ENCODE results near the gene ANKS6.
A peak's percentile ranks its signal among the peaks of the same experiment; 100 is the strongest.

Gene ANKS6

DNA sequence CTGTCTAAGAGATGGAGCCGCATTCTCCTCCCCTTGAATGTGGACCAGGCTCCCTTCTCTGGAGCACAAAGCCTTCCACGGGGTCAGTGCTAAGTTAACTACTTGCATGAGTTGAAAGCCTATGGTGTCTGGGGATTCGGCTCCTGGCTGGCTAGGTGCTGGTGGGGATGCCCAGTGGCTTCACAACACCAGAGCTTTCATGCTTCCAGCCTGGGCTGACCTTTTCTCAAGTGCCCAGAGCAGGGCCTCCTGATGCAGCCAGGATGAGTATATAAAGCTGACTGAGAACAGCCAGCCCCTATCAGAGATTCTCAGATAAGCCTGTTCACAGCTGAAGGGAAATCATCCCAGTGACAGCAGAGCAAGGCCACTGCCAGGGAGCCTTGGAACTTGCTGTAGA lies 22.9 kb upstream of the ANKS6 start:
- no peak for DNase-seq
- intact Hi-C loops (cut with DNase I) = no loop called here

- intact Hi-C loops (cut with DNase I) = no loop called here
- no peak for DNase-seq
These were observed 22.4 kb upstream of the ANKS6 start for GRCh38 chr9:98818764-98819163.

DNA sequence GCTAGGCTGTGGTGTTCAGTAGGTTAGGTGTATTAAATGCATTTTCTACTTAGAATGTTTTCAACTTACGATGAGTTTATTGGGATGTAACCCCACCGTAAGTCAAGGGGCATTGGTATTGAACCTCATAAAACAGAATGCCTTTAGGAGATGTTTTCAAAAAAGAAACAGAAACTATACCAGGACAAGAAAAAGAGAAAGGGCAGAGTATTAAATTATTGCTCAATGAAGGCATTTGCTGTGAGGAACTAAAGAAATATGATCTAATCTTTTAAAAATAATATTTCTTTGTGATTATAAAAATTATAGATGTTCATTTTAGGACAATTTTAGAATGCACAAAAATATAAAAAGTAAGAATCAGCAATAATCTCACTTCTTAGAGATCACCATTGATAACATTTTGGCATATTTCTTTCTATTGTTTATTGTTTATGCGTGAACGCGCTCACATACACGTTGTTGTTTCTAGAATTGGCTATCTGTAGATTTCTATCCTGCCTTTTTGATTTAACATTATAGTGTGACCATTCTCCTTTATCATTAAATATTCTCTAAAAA lies 19.1 kb upstream of the ANKS6 start:
- intact Hi-C loops (cut with DNase I) = no loop called here
- DNase-seq = no peak

DNA sequence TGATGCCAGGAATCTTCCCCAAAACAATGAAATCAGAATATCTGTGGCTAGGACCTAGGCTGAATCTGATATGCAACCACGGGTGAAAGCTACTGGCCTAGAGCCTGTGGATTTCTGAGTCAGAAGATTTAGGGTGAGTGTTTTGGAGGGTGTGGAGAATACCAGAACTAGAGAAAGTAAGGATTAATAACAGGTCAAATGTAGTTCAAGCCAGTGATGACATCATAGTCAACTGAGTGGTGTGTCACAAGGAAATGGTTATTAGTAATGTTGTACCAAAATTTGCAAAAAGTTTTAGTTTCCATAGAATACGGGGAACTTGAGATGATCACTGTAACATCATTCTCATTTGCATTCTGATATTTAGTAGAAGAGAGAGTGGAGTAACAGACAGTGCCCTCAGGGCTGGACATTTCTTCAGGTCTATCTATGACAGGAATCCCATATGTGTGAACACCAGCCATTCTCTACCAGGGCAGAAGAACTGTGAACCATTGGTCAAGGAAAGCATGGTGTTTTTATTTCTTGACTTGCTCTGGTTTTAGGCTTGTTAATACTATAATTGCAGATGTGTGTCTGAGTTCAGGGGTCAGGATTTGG lies 14.8 kb upstream of the ANKS6 start:
- intact Hi-C loops (cut with DNase I) = no loop called here

DNA sequence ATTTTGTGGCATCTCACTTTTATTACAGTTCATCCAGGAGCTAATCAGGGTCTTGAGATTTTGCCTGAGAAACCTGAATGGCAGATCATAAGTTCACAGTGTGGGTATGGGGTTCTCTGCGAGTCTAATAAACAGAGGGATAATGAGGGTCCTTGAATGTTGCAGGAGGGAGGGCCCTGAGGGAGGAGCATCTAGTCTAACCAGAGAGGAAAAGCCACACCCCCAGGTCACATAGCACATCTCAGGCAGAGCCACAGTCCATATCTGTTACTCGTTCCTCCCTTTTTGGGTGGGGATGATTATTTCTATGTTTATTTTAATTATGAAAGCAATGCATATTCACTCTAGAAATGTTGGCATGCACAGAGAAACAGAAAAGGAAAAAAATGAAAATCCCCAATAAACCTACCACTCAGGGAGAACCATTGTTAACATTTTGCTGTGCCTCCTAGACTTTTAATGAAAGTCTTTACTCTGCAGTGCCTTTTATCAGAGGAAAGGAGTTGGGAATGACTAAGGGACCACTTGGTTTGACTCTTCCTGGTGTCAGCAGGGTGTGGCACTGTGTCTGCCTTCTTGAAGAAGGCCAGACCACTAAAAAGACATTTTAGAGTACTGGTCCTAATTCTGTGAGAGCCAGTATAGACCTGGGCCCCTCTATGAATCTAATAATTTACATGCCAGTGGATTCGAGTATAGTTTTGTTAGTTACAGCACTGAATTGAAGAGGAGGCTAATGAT lies 13.9 kb upstream of the ANKS6 start:
- intact Hi-C loops (cut with DNase I) = no loop called here

More for the DNA sequence above, 14.8 kb upstream of the ANKS6 start:
- no peak for DNase-seq

DNA sequence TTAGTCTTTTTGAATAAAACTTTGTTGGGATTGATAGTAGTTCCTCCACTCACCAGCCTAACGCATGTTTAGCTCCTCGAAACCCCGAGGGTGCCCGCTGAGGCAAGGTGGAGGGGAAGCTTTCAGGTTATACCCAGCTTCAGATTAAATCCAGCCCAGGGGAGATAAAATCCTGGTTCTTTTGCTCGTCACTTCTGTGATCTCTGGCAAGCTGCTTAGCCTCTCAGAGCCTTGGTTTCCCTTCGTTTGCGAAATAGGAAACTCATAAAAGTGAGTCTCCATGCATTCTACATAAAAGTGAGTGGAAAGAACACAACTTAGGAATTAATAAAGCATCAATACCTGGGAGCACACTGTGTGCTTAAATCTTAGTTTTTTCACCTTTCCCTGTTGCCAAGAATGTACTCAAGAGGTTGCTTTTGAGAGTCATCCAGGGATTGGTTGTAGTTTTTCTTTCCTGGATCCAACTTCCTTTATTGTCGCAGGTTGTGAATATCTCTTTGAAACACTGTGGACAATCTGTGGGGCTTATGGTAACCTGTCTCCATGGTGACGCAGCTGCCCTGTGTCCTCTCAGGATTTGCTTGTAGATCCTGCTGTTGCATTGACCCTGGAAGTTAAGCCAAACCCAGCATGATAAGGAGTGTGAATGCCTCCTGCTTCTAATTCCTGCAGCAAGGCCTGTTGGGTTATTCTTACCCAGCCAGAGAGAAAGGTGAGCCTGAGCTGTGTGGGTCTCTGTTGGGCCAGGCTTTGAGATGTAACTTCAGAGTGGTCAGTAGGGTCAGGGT lies 13.2 kb upstream of the ANKS6 start:
- DNase-seq = no peak
- intact Hi-C loops (cut with DNase I) = no loop called here

More for the DNA sequence above, 13.9 kb upstream of the ANKS6 start:
- DNase-seq = no peak

DNA sequence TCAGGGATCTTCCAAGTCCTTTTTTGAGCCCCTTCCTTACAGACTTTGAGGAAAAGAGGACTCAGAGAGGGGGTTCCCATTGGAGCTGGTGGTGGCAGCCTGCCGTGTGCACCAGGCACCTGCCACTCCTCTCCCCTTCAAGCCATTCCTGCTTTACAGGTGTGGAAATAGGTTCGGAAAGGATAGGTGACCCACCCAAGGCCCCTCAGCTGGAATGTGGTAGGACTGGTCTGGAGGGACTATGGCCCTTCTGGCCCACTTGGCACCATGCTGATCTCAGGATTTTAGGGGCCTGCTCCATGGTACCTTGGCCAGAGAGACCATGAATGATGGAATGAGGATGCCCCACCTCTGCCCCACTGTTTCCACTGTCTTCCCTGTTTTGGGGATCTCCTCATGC lies 12.5 kb upstream of the ANKS6 start:
- no peak for DNase-seq
- intact Hi-C loops (cut with DNase I) = no loop called here

DNA sequence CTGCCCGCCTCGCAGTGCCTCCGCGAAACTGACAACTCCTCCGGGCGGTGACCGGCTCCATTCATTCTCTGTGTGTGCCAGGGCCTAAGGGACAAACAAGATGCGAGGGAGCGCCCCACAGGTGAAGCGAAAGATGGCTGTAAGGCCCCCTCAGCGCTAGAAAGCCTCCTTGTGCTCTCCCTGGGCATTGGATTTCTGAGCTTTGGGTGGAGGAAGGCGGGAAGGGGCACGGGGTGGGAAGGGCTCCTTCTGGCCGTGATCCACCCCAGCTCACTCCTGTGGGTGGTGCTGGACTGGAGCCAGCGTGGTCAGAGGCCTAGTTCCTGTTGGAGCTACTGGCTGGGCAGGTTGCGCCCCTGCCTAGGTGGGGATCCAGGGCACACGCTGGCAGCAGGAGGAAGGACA lies 12.1 kb upstream of the ANKS6 start:
- DNase-seq = peak in 1 of 42 donors; percentile 22
- intact Hi-C loops (cut with DNase I) = no loop called here

DNA sequence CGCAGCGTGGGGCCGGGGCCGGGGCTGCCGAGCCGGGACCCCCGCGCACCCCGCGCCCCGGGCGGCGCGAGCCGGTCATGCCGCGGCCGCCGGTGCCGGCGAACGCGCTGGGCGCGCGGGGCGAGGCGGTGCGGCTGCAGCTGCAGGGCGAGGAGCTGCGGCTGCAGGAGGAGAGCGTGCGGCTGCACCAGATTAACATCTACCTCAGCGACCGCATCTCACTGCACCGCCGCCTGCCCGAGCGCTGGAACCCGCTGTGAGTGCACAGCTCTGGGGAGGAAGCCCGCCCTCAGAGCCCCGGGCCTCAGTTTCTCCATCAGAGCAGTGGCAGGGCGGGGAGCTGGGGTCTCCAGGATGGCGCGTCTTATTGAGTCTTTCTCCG lies 11.4 kb upstream of the ANKS6 start:
- intact Hi-C loops (cut with DNase I) = no loop called here
- DNase-seq = peak in 13 of 42 donors; percentile 19 to 55 (median 32)

DNA sequence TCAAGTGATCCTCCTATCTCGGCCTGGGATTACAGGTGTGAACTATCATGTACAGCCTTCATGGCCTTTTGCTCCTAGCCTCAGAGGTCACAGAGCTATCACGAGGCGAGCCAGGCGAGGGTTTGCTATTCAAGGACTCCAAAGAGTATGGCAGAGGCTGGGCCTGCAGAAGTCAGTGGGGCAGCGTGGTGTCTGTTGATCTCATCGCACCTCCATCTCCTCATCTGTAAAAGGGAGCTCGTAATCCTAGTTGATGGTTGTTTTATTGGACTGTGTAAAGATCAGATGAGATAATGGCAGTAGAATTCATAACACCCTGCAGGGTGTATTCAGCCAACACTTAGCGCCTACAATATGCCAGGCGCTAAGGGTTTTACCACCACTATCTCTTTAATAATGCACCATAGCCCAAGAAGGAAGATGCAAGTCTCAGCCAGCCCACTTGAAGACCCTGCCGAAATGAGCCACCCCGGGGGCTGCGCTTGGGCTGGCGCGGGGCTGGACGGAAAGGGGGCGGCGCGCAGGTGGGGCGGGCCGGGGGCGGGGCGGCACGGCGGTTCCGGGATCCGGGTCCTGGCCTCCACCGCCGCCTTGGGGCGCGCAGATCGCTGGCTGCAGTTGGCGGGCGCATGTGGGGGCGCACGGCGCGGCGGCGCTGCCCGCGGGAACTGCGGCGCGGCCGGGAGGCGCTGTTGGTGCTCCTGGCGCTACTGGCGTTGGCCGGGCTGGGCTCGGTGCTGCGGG lies 10.9 kb upstream of the ANKS6 start, which contains the start of gene GALNT12:
Gene GALNT12, plus strand, starts transcription at position 601 of the 744 bp plus-strand sequence. Its CDS starts 29 bp downstream, at position 630.
- intact Hi-C loops (cut with DNase I) = no loop called here
- peak in 39 of 42 donors; percentile 42 to 81 (median 64) for DNase-seq

DNA sequence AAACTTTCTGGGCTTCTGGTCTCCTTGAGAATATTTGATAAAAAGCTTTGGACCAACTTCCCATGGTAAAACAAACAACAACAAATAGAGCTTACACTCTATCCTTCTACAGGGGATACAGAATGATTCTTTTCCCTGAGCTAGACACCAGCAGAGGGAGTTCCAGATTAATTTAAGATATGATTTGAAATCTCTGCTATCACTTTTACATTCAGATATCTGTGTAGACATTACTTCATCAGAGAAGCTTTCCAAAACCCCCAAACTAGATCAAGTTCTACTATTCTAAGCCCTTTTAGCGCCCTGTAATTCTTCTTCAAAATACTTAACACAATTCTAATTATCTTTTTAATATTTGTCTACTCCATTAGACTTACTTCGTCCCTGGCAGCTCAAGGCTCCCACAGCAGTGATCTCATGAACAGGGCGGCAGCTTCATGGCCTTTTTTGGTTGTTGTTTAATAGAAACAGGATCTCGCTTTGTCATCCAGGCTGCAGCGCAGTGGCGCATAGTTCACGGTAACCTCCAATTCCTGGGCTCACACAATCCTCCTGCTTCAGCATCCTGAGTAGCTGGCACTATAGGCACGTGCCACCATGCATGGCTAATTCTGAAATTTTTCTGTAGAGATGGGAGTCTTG lies 10.2 kb upstream of the ANKS6 start:
- intact Hi-C loops (cut with DNase I) = no loop called here
- DNase-seq = peak in 4 of 42 donors; percentile 5 to 45 (median 22)

GRCh38 chr9:98805506-98806272 lies 9.3 kb upstream of the ANKS6 start:
- intact Hi-C loops (cut with DNase I) = no loop called here
- no peak for DNase-seq

DNA sequence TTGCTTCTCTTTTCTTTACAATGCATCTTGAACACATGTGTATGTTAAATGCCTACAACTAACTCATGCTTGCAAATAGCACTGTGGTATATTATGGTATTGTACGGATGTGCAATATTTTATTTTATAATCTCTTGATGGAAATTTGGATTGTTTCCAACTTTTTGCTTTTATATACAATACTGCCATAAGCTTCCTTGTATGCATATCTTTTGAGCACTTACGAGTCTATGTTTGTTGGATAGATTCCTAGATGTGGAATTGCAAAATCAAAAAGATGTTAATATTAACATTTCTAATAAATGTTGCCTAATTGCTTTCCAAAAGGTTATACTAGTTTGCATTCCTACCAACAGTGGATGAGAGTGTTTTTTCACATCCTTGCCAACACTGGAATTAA lies 7.7 kb upstream of the ANKS6 start:
- intact Hi-C loops (cut with DNase I) = no loop called here
- no peak for DNase-seq

DNA sequence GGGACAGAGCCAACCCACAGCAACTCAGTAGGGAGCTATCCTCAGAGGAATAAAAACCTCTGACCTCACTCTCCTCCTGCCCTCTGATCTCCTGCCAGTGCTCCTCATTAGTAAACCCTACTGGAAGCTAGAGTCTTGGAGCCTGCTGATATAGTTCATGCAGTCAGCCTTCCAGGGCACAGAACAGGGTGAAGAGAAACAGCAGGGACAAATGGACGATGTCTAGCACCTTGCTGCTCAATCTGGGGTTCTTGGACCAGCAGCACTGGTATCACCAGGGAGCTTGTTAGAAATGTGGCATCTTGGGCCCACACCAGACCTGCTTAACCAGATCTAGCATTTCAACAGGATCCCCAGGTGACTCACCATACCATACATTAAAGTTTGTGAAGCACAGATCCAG lies 5.6 kb upstream of the ANKS6 start:
- intact Hi-C loops (cut with DNase I) = no loop called here
- no peak for DNase-seq

DNA sequence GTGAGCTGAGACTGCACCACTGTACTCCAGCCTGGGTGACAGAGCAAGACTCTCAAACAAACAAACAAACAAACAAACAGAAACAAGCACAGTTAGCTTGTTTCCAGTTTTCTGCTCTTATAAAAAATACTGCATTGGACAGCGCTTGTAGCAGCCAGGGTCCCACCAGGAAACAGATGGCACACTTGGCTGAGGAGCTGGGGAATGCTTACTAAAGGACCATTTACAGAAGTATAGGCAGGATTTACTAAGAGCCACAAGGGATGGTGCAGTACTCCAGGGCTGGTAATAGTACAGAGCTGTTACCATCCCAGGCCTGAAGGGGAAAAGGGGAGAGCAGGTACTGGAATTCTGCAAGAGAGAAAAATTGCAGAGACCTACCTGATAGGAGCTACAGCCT lies 5.2 kb upstream of the ANKS6 start:
- intact Hi-C loops (cut with DNase I) = no loop called here
- no peak for DNase-seq

GRCh38 chr9:98798254-98798653 lies 1.9 kb upstream of the ANKS6 start:
- intact Hi-C loops (cut with DNase I) = no loop called here
- DNase-seq = no peak

- intact Hi-C loops (cut with DNase I) = no loop called here
- no peak for DNase-seq
These were observed 1.1 kb upstream of the ANKS6 start for GRCh38 chr9:98797491-98797890.

DNA sequence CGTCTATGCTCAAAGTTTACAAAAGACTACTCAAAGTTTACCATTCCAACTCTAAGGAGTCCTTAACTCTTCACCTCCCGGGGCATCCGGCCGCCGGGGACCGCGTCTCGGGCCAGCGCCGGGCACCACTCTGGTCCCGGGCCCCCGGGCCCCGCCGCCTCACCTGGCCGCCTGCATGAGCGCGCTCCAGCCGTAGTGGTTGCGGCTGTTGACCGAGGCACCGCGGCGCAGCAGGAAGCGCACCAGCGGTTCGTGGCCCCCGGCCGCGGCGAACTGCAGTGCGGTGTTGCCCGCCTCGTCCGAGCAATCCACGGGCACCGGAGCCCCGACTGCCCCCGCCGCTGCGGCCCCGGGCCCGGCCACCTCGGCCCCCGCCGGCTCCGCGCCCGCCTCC lies 388 bp downstream of the ANKS6 start:
- DNase-seq = peak in 15 of 42 donors; percentile 24 to 62 (median 34)
- intact Hi-C loops (cut with DNase I) = no loop called here
